CD4-positive, alpha-beta T cell (primary cell): Measurements from ENCODE around the gene PRTFDC1. TPM values are rescaled to one million over a fixed set of nuclear protein-coding genes. Genes with fewer than 3 reads are reported as not detected.

Experiments used
- ATAC-seq: fragments of 200-7000 bp; cut with Tn5 transposase; one replicate; pipeline ENCODE4 v1.10.0; 2022; ENCODE audit warnings: mild to moderate bottlenecking; ENCODE audit not compliant: poor library complexity
- CTCF ChIA-PET: fragments of 350-600 bp; sonication (Branson Sonifier 250); formaldehyde crosslinking; loops from one replicate; lab custom pipeline; 2021; ENCODE audit warnings: antibody characterized with exemption, inconsistent platforms; lab: Charles Lee
- POLR2A ChIA-PET: fragments of 350-600 bp; sonication (Branson Sonifier 250); formaldehyde crosslinking; loops from one replicate; lab custom pipeline; 2021; ENCODE audit warnings: antibody characterized with exemption, inconsistent platforms; lab: Charles Lee
- DNase-seq, 14 experiments: peaks; one replicate each; pipeline ENCODE4 v3.0.0-alpha.2; 2013 to 2020; ENCODE audit warnings: mixed read lengths in 2 of 14
- H3K27ac ChIP-seq, 2 donors: one replicate each; pipeline versions ENCODE4 v1.5.1 to v1.7.0; 2013; ENCODE audit warnings: low read length in 2 of 2, low read depth in 1 of 2, mild to moderate bottlenecking in 1 of 2
- H3K27me3 ChIP-seq, 2 experiments: 1 replicate in 1 of 2; 2 replicates in 1 of 2; pipeline versions ENCODE4 v1.6.1 to v1.7.0; 2013; ENCODE audit warnings: low read length in 2 of 2, control low read depth in 1 of 2, mild to moderate bottlenecking in 1 of 2, moderate library complexity in 1 of 2; ENCODE audit not compliant: insufficient read depth in 2 of 2, control insufficient read depth in 1 of 2
- H3K36me3 ChIP-seq: one replicate; pipeline ENCODE4 v1.6.1; 2013; ENCODE audit warnings: low read length, control low read depth; ENCODE audit not compliant: insufficient read depth
- H3K4me1 ChIP-seq: one replicate; pipeline ENCODE4 v1.6.1; 2013; ENCODE audit warnings: low read length, control low read depth; ENCODE audit not compliant: insufficient read depth
- H3K4me3 ChIP-seq: one replicate; pipeline ENCODE4 v1.5.1; 2013; ENCODE audit warnings: mild to moderate bottlenecking, low read length, moderate library complexity
- H3K9me3 ChIP-seq, 2 experiments: 1 replicate in 1 of 2; 2 replicates in 1 of 2; pipeline versions ENCODE4 v1.6.1 to v1.7.0; 2013; ENCODE audit warnings: low read length in 2 of 2, mild to moderate bottlenecking in 2 of 2, control low read depth in 1 of 2, moderate library complexity in 1 of 2; ENCODE audit not compliant: control insufficient read depth in 1 of 2, insufficient read depth in 1 of 2
- H3K27ac Mint-ChIP-seq: one replicate; pipeline ENCODE4 v1.8.0; 2020; ENCODE audit warnings: mixed read lengths
- H3K27me3 Mint-ChIP-seq: one replicate; pipeline ENCODE4 v1.8.0; 2021; ENCODE audit warnings: mixed read lengths
- H3K36me3 Mint-ChIP-seq: one replicate; pipeline ENCODE4 v1.8.0; 2021; ENCODE audit warnings: low read depth, mixed read lengths
- H3K4me1 Mint-ChIP-seq: one replicate; pipeline ENCODE4 v1.8.0; 2021; ENCODE audit warnings: low read depth, mixed read lengths
- H3K4me3 Mint-ChIP-seq: one replicate; pipeline ENCODE4 v1.8.0; 2020; ENCODE audit warnings: mild to moderate bottlenecking, mixed read lengths
- H3K9me3 Mint-ChIP-seq: one replicate; pipeline ENCODE4 v1.8.0; 2020; ENCODE audit warnings: mixed read lengths
- CTCF ChIP-seq: fragments of 200-600 bp; IDR thresholded peaks from one replicate; pipeline ENCODE4 v1.8.0; 2022; ENCODE audit warnings: antibody characterized with exemption, mild to moderate bottlenecking
- intact Hi-C, 2 experiments: fragments of 100-400 bp; cut with DNase I in 1 of 2; cut with micrococcal nuclease in 1 of 2; formaldehyde crosslinking; loops; one replicate each; pipeline versions ENCODE4 v1.15.1 to v1.9.0; 2023 to 2025; cut with DNase I, micrococcal nuclease
- total RNA-seq, 174 experiments: library from RNA in 2 of 174; stranded (reverse) in 2 of 174; gene quantifications; one replicate each; pipeline ENCODE4 v1.2.3 and lab custom pipeline; 2021 to 2026

The PRTFDC1 gene
- total RNA-seq, 2 experiments from 2014 or later: 0.52 to 0.67 TPM

GRCh38 chr10:24889639-24890038 is 62.8 kb downstream of the PRTFDC1 start:
- no peak overlapping the region for H3K4me3 Mint-ChIP-seq
- H3K4me1 ChIP-seq: peaks cover 45% of the 10 kb centered on the region
- ATAC-seq (no peak), DNase-seq (no peak)
- H3K27me3 Mint-ChIP-seq: no peaks in the 10 kb centered on the region
- H3K36me3 Mint-ChIP-seq: no peaks in the 10 kb centered on the region
- H3K9me3 Mint-ChIP-seq: no peaks in the 10 kb centered on the region
- no peaks in the 10 kb centered on the region for H3K9me3 ChIP-seq
- no peaks in the 10 kb centered on the region for H3K36me3 ChIP-seq
- ChIA-PET CTCF (interaction anchor here (0.6 kb wide), 1 partner anchor 14 kb away, joined by 3 read pairs; no protein-coding TSS in a partner anchor), POLR2A (no interaction called here)
- peaks cover 45% of the 10 kb centered on the region for H3K4me1 Mint-ChIP-seq
- H3K27ac Mint-ChIP-seq: peak overlapping the region; percentile 41
- no peak for TF ChIP-seq CTCF
- no peak overlapping the region for H3K4me3 ChIP-seq
- intact Hi-C loops: loop anchor here (5.0 to 10.0 kb wide), 3 partner anchors 123 to 165 kb away; partner anchors contain the start of gene ARHGAP21 (in 1 of the 2)
- no peak overlapping the region for H3K27ac ChIP-seq
- H3K27me3 ChIP-seq: no peaks in the 10 kb centered on the region

GRCh38 chr10:24887855-24888231 is 64.6 kb downstream of the PRTFDC1 start:
- intact Hi-C loops: loop anchor here (5.0 to 10.0 kb wide), 3 partner anchors 124 to 163 kb away; partner anchors contain the start of gene ARHGAP21 (in 1 of the 2)
- no peaks in the 10 kb centered on the region for H3K27me3 ChIP-seq
- H3K4me1 ChIP-seq: peaks cover 45% of the 10 kb centered on the region
- Mint-ChIP-seq H3K27me3 (no peaks in the 10 kb centered on the region), H3K36me3 (no peaks in the 10 kb centered on the region), H3K9me3 (no peaks in the 10 kb centered on the region), H3K27ac (peak overlapping the region; percentile 76), H3K4me3 (peak overlapping the region; percentile 64), H3K4me1 (peaks cover 54% of the 10 kb centered on the region)
- DNase-seq (no peak), ATAC-seq (no peak)
- H3K4me3 ChIP-seq: peak overlapping the region; percentile 21
- ChIA-PET POLR2A (interaction anchor here (1.3 to 1.4 kb wide), 2 partner anchors 163 to 265 kb away, joined by 8 to 13 read pairs; no protein-coding TSS in a partner anchor), CTCF (no interaction called here)
- H3K27ac ChIP-seq: peak overlapping the region; percentile 37 to 61
- no peaks in the 10 kb centered on the region for H3K36me3 ChIP-seq
- no peak for TF ChIP-seq CTCF
- H3K9me3 ChIP-seq: no peaks in the 10 kb centered on the region

GRCh38 chr10:24886290-24886680 is 66.1 kb downstream of the PRTFDC1 start:
- H3K27ac ChIP-seq: peak overlapping the region in 1 of 2 donors; percentile 10
- DNase-seq: no peak
- no peak for TF ChIP-seq CTCF
- no peaks in the 10 kb centered on the region for H3K27me3 ChIP-seq
- no peak for ATAC-seq
- H3K4me3 ChIP-seq: no peak overlapping the region
- no peak overlapping the region for H3K4me3 Mint-ChIP-seq
- no peaks in the 10 kb centered on the region for H3K9me3 ChIP-seq
- H3K27me3 Mint-ChIP-seq: no peaks in the 10 kb centered on the region
- H3K4me1 ChIP-seq: peaks cover 60% of the 10 kb centered on the region
- no peaks in the 10 kb centered on the region for H3K36me3 Mint-ChIP-seq
- ChIA-PET CTCF (no interaction called here), POLR2A (no interaction called here)
- H3K4me1 Mint-ChIP-seq: peaks cover 62% of the 10 kb centered on the region
- intact Hi-C loops: loop anchor here (5.0 to 10.0 kb wide), 3 partner anchors 126 to 161 kb away; partner anchors contain the start of gene ARHGAP21 (in 1 of the 2)
- no peaks in the 10 kb centered on the region for H3K9me3 Mint-ChIP-seq
- H3K36me3 ChIP-seq: no peaks in the 10 kb centered on the region
- peak overlapping the region; percentile 76 for H3K27ac Mint-ChIP-seq
